ENCODE data around the gene SLC44A3. TPM values are rescaled to one million over a fixed set of nuclear protein-coding genes. Genes with fewer than 3 reads are reported as not detected.

Gene SLC44A3
- total and polyA plus RNA-seq, 4 donors = 9.3 to 31.8 (median 11.6) TPM

DNA sequence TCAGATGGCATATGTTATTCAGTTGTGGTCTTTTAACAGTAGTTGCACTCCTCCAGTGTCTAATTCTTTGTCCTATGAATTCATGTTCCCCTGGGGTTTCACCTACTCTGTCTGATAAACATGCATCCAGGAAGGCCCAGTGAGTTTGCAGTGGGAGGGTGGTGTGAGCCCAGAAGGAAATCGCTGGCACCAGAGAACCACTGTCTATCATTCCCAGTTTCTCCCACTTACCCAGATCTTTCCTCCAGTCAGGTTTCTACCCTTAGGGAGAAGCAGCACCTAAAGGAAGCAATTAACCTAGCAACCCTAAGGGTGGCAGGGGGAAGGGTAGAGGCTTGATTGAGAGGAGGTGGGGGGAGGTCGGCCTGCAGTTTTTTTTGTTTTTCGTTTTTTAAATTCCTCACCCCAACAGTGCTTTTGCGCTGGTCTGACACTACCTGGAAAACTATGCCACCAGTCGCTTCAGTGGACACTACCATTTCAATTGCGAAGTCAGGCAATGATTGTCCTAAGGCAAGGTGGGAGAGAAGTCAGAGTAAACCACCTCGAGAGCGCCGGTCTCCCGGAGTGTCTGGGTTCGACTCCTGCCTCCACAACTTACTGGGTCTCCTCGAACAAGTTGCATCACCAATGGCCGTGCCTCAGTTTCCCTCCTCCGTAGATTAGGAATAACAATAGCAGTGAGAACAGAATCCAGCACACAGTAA lies 766 bp upstream of the SLC44A3 start:
- Histone ChIP-seq H3K4me3 (peak overlapping the region; percentile 49), H3K9ac (ENCODE audit: insufficient read depth in 1 of 2, low read length in 2 of 2) (peak overlapping the region; percentile 75 to 79), H3K36me3 (ENCODE audit: control insufficient read depth in 4 of 4, insufficient read depth in 4 of 4, low read length in 4 of 4) (no peaks in the 10 kb centered on the region), H3K27me3 (ENCODE audit: control insufficient read depth in 3 of 3, insufficient read depth in 3 of 3, low read length in 2 of 3) (no peaks in the 10 kb centered on the region), H3K9me3 (ENCODE audit: control insufficient read depth in 4 of 4, insufficient read depth in 3 of 4, low read length in 3 of 4) (peaks cover 0 to 3% (median 0%) of the 10 kb centered on the region in 4 donors), H3K27ac (ENCODE audit: low read depth in 1 of 2, low read length in 1 of 2) (peak overlapping the region in 1 of 2 donors; percentile 81), H3K4me1 (ENCODE audit: control insufficient read depth in 5 of 5, insufficient read depth in 5 of 5, low read length in 5 of 5) (peaks cover 0 to 23% (median 4%) of the 10 kb centered on the region in 5 donors)
- DNase-seq (no peak), ATAC-seq (ENCODE audit: insufficient read depth, low FRiP score) (no peak)
- WGBS, 2 donors = 39 to 50% methylated on average over 14 of the region's 14 CpGs
- no peak for TF ChIP-seq CTCF (IDR thresholded peaks at IDR 0.05; ENCODE audit: control extremely low read depth, extremely low read depth)

- no peaks in the 10 kb centered on the region for H3K36me3 ChIP-seq (ENCODE audit: control insufficient read depth in 4 of 4, insufficient read depth in 4 of 4, low read length in 4 of 4)
- no peak for TF ChIP-seq CTCF (IDR thresholded peaks at IDR 0.05; ENCODE audit: control extremely low read depth, extremely low read depth)
- H3K4me3 ChIP-seq = no peak overlapping the region
- H3K9ac ChIP-seq (ENCODE audit: insufficient read depth in 1 of 2, low read length in 2 of 2) = peak overlapping the region; percentile 1 to 57
- peaks cover 0 to 23% (median 4%) of the 10 kb centered on the region in 5 donors for H3K4me1 ChIP-seq (ENCODE audit: control insufficient read depth in 5 of 5, insufficient read depth in 5 of 5, low read length in 5 of 5)
- DNase-seq = peak in 2 of 3 donors; percentile 32 to 49
- H3K27ac ChIP-seq (ENCODE audit: low read depth in 1 of 2, low read length in 1 of 2) = no peak overlapping the region
- no peak for ATAC-seq (ENCODE audit: insufficient read depth, low FRiP score)
- no peaks in the 10 kb centered on the region for H3K27me3 ChIP-seq (ENCODE audit: control insufficient read depth in 3 of 3, insufficient read depth in 3 of 3, low read length in 2 of 3)
- peaks cover 0 to 3% (median 0%) of the 10 kb centered on the region in 4 donors for H3K9me3 ChIP-seq (ENCODE audit: control insufficient read depth in 4 of 4, insufficient read depth in 3 of 4, low read length in 3 of 4)
- WGBS, 2 donors = 41 to 46% methylated on average over 7 of the region's 7 CpGs
Observed at GRCh38 chr1:94820936-94821335, 779 bp downstream of the SLC44A3 start.

GRCh38 chr1:94821636-94822305 lies 1.6 kb downstream of the SLC44A3 start:
- Histone ChIP-seq H3K9me3 (ENCODE audit: control insufficient read depth in 4 of 4, insufficient read depth in 3 of 4, low read length in 3 of 4) (peaks cover 0 to 3% (median 0%) of the 10 kb centered on the region in 4 donors), H3K36me3 (ENCODE audit: control insufficient read depth in 4 of 4, insufficient read depth in 4 of 4, low read length in 4 of 4) (no peaks in the 10 kb centered on the region), H3K4me3 (no peak overlapping the region), H3K4me1 (ENCODE audit: control insufficient read depth in 5 of 5, insufficient read depth in 5 of 5, low read length in 5 of 5) (peaks cover 0 to 23% (median 4%) of the 10 kb centered on the region in 5 donors), H3K9ac (ENCODE audit: insufficient read depth in 1 of 2, low read length in 2 of 2) (peak overlapping the region in 1 of 2 donors; percentile 56), H3K27me3 (ENCODE audit: control insufficient read depth in 3 of 3, insufficient read depth in 3 of 3, low read length in 2 of 3) (no peaks in the 10 kb centered on the region), H3K27ac (ENCODE audit: low read depth in 1 of 2, low read length in 1 of 2) (peak overlapping the region in 1 of 2 donors; percentile 33)
- ATAC-seq (ENCODE audit: insufficient read depth, low FRiP score) (no peak), DNase-seq (peak in 2 of 3 donors; percentile 43 to 49)
- TF ChIP-seq CTCF (IDR thresholded peaks at IDR 0.05; ENCODE audit: control extremely low read depth, extremely low read depth) = no peak
- 70 to 80% methylated on average over 9 of the region's 9 CpGs for WGBS, 2 donors
